Mesodermal cell (in vitro differentiated cells): Measurements from ENCODE around the gene PRKCD.

Experiments
- H3K27ac ChIP-seq: 2 replicates; pipeline ENCODE4 v1.7.0; 2013; ENCODE audit warnings: mild to moderate bottlenecking, low read depth, low read length, moderate library complexity; ENCODE audit not compliant: severe bottlenecking
- H3K36me3 ChIP-seq: 2 replicates; pipeline ENCODE4 v1.7.1; 2013; ENCODE audit warnings: mild to moderate bottlenecking, low read length, moderate library complexity; ENCODE audit not compliant: control insufficient read depth, insufficient read depth
- H3K4me1 ChIP-seq: one replicate; pipeline ENCODE4 v1.7.1; 2013; ENCODE audit warnings: mild to moderate bottlenecking, low read length; ENCODE audit not compliant: insufficient read depth, control insufficient read depth, poor library complexity, severe bottlenecking
- H3K4me3 ChIP-seq: 2 replicates; pipeline ENCODE4 v1.7.0; 2013; ENCODE audit warnings: low read length, control low read depth, mild to moderate bottlenecking; ENCODE audit not compliant: insufficient read depth, poor library complexity, severe bottlenecking; ENCODE audit errors: extremely low read depth
- H3K9me3 ChIP-seq: 2 replicates; pipeline ENCODE4 v1.7.1; 2013; ENCODE audit warnings: mild to moderate bottlenecking, low read length, moderate library complexity; ENCODE audit not compliant: control insufficient read depth
- WGBS, 2 experiments: methylation state at CpG; one replicate each; pipeline ENCODE4 v1.1.5; 2013; ENCODE audit warnings: missing lambda C conversion rate in 2 of 2; ENCODE audit not compliant: insufficient coverage in 2 of 2; 5-methylcytosine and 5-hydroxymethylcytosine counted together

PRKCD gene

DNA sequence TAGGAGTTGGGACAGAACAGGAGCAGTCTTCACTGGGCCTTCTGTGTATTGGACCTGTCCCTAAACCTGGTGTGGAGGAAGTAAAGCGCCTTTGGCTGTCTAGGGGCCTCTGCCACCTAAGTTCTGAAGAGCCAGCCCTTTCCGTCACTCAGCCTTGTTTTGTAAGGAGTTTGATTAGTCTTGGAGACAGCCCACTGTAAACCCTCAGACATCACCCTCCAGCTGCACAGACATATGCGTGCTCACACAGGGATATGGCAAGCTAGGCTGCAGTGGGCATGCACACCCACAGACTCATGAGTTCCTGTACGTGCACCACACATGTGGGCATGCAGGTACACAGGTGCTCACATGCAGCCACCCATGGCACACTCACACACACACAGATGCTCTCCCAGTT lies 5.2 kb downstream of the PRKCD start:
- Histone ChIP-seq H3K36me3 (no peaks in the 10 kb centered on the region), H3K9me3 (no peaks in the 10 kb centered on the region), H3K27ac (no peak overlapping the region), H3K4me1 (peaks cover 27% of the 10 kb centered on the region), H3K4me3 (no peak overlapping the region)
- WGBS, 2 experiments, result 97 to 100% methylated on average over 3 to 4 of the region's 4 CpGs

DNA sequence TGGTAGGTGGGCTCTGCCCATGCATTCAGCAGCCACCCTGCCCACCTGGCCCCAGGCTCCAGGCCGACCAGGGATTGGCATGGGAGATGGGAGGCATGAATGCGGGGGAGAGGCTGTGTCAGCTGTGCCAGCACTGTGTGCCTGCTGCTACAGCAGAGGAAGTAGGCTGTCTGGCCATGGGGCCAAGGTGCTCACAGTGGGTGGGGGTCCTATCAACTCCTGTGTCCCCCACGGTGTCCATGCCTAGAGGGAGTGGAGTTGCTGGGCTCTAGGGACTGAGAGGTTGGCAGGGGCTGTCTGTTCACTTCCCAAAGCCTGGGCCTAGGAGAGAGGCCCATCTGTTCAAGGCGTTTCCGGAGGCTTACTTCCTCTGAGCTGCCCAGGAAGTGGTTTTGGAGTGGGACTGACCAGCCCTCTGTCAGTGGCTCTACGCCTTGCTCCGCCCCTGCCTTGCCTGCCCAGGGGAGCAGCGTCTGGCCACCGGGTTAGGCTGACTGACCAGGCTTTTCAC lies 5.8 kb downstream of the PRKCD start:
- Histone ChIP-seq H3K4me1 (peaks cover 33% of the 10 kb centered on the region), H3K36me3 (no peaks in the 10 kb centered on the region), H3K27ac (no peak overlapping the region), H3K9me3 (no peaks in the 10 kb centered on the region), H3K4me3 (no peak overlapping the region)
- 58 to 71% methylated on average over 6 to 9 of the region's 9 CpGs for WGBS, 2 experiments

DNA sequence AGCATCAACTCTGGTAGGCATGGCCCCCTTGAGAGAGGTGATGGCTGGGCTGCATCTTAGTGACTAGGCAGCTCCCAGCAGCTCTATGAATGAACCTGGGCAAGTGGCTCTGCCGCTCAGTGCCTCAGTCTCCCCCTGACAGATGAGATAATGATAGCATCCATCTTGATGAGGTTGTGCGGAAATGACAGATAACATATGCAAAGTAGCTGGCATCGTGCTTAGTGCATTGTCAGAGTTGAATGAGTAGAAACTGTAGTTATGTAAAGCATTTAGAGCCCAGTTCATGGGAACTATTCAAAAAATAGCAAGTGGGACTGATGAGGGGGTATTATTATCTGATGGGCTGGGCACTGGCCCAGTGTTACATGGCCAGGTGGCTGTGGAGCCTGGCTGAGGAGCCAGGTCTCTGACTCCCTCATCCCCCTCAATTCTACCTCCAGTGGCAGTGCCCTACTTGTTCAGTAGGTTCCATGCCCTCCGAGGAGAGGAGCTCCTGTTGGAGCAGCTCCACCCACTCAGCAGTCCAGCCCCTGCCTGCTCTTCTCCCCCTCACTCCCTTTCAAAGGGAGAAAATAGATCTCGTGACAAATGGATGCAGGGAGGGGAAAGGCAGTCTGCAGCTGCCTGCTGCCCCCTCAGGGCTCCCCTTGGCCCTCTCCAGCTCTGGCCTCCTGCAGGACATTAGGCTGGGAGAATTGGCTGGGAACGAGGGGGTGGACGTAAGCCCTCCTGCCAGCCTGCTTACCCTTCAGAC lies 6.6 kb downstream of the PRKCD start:
- peaks cover 29% of the 10 kb centered on the region for H3K4me1 ChIP-seq
- H3K27ac ChIP-seq, result no peak overlapping the region
- no peaks in the 10 kb centered on the region for H3K9me3 ChIP-seq
- WGBS, 2 experiments, result 56 to 73% methylated on average over 4 of the region's 7 CpGs
- H3K36me3 ChIP-seq, result no peaks in the 10 kb centered on the region
- no peak overlapping the region for H3K4me3 ChIP-seq

DNA sequence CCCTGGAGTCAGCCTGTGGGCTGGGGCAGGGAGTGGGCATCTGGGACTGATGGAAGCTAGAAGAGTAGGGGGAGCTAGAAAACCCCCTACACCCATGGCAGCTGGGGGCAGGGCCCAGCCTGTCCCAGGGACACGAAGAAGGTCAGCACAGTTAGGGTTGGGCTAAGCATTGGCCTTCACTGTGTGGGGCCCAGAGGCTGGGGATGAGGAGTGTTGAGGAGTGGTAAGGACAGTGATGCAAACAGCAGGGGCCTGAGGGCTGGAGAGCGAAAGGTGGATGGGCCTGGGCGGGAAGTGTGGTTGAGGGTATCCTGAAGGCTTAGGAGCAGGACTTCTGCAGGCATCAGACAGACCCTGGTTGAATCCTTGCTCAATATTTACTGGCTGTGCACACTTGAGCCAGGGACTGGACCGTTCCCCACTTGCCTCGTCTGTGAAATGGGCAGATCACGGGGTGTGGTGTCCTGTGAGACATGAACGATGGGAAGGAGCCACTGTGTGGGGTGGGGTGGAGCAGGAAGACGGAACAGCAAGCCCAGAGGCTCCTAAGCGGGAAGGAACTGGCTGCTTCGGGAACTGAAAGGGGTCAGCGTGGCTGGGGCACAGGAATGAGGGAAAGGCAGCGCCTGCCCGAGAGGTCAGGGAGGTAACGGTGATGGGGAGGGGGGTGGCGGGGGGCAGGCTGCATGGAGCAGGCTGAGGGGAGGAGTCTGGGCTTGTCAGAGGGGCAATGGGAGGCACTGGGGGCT lies 7.3 kb downstream of the PRKCD start:
- WGBS, 2 experiments, result 82% methylated on average over 14 of the region's 15 CpGs
- Histone ChIP-seq H3K9me3 (no peaks in the 10 kb centered on the region), H3K4me1 (peaks cover 24% of the 10 kb centered on the region), H3K27ac (no peak overlapping the region), H3K4me3 (no peak overlapping the region), H3K36me3 (no peaks in the 10 kb centered on the region)

DNA sequence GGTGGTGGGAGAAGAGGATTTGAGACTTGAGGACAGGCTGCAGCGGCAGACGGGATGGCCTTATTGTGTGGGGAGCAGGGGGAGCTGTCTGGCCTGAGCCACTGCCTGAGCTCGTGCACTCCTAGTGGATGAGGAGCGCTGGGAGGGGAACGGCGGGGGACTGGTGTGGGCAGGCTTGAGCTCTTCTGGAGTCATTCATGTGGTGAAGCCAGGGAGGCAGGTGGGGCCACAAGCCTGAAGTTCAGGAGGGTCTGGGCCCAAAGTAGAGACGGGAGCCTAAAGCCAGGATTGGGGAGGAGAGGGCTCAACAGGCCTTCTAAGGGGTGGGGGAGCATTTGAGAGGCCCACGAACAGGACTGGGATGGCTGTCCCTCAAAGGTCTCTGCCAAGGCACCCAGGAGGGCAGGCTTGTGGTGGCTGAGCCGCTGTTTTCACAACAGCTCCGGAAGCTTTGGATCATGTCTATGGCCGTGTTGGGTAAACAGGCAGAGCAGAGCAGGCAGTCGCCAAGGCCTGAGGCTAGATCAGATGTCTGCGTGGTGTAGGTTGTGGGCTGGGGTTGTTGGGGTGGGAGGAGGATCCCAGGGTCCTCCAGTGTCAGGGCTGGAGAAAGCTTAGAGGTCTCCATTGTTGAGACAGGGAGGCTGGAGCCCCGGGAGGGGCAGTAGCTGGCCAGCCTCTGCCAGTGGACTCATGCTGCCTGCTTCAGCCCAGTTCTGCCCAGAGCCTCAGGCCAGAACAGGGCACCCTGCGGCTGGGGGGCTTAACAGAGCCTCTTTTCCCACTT lies 8.2 kb downstream of the PRKCD start:
- peaks cover 18% of the 10 kb centered on the region for H3K4me1 ChIP-seq
- no peaks in the 10 kb centered on the region for H3K9me3 ChIP-seq
- H3K36me3 ChIP-seq, result peaks cover 5% of the 10 kb centered on the region
- peak overlapping the region; percentile 49 for H3K27ac ChIP-seq
- WGBS, 2 experiments, result 79 to 91% methylated on average over 6 to 15 of the region's 15 CpGs
- H3K4me3 ChIP-seq, result no peak overlapping the region

DNA sequence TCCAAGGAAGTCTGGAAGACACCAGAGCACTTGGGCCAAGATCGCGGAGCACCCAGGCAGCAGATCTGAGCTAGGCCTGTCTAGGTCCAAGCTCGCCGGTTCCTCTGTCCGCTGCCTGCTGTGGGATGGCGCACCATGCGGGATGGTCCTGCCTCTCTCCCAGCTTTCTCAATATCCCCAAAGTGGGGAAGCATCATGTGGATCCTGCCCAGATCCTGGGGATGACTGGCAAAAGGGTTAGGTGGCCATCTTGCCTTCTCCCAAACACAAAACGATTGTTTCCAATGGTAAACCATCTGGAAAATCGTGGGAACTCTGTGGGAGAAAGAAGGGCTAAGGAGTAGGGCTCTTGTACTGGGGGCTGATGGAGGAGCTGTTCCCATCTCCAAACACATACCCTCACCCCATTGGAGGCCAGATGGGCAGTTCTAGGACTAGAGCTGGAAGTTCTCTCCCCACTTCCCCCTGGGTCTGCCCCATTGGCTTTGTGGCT lies 8.9 kb downstream of the PRKCD start:
- peaks cover 18% of the 10 kb centered on the region for H3K4me1 ChIP-seq
- peaks cover 11% of the 10 kb centered on the region for H3K36me3 ChIP-seq
- H3K4me3 ChIP-seq, result no peak overlapping the region
- WGBS, 2 experiments, result 97 to 100% methylated on average over 7 of the region's 9 CpGs
- H3K9me3 ChIP-seq, result no peaks in the 10 kb centered on the region
- no peak overlapping the region for H3K27ac ChIP-seq

DNA sequence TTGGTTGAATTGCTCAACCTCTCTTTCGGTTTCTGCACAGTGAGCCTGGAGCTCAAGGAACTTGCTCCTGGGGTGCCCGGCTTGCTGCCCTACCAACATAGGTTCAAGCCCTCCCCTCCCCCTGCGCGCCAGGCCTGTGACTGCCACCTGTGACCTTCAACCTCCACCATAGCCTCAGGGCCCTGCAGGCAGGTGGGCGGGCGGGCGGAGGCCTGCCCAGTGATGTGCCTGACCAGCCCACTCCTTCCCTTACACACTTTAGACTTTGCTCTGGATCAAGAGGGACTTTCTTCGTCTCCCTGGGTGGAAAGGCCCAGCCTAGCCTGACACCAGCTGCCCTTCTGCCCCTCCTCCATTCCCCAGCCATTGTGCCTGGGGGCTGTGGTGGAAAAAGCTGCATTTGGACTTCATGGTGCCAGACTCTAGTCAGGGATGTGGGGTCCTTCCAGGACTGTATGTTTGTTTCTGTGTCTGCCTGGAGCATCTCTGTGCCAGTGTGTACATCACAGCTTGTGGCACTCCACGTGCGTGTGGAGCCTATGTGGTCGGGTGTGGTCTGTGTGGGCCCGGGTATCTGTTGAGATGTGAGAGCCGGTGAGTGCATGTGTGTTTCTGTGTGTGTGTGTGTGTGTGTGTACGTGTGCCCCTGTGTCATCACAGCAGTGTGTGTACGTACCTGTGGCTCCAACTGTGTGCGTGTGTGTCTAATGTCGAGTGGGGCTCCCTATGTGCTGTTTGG lies 9.5 kb downstream of the PRKCD start:
- Histone ChIP-seq H3K27ac (no peak overlapping the region), H3K36me3 (peaks cover 11% of the 10 kb centered on the region), H3K4me1 (peaks cover 18% of the 10 kb centered on the region), H3K9me3 (no peaks in the 10 kb centered on the region), H3K4me3 (no peak overlapping the region)
- 85 to 94% methylated on average over 15 to 17 of the region's 17 CpGs for WGBS, 2 experiments

DNA sequence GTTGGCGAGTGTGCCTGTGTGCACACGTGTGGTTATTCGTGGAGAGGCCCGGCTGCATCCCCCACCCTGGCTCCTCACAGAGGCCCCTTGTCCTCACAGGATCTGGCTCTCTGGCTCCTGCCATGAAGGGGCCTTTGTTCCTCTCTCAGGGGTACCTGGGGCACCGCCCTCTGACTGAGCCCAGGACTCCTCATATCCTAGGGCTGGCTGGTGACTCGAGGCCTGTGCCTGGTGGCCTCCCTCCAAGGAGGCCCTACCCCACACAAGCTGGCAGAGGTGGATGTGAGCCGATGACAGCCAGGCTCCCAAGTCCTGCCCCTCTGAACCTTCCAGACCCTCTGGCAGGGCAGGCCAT lies 10.0 kb downstream of the PRKCD start:
- Histone ChIP-seq H3K4me1 (peaks cover 18% of the 10 kb centered on the region), H3K4me3 (no peak overlapping the region), H3K27ac (peak overlapping the region; percentile 10), H3K36me3 (peaks cover 11% of the 10 kb centered on the region), H3K9me3 (no peaks in the 10 kb centered on the region)
- 83 to 90% methylated on average over 6 to 7 of the region's 7 CpGs for WGBS, 2 experiments

DNA sequence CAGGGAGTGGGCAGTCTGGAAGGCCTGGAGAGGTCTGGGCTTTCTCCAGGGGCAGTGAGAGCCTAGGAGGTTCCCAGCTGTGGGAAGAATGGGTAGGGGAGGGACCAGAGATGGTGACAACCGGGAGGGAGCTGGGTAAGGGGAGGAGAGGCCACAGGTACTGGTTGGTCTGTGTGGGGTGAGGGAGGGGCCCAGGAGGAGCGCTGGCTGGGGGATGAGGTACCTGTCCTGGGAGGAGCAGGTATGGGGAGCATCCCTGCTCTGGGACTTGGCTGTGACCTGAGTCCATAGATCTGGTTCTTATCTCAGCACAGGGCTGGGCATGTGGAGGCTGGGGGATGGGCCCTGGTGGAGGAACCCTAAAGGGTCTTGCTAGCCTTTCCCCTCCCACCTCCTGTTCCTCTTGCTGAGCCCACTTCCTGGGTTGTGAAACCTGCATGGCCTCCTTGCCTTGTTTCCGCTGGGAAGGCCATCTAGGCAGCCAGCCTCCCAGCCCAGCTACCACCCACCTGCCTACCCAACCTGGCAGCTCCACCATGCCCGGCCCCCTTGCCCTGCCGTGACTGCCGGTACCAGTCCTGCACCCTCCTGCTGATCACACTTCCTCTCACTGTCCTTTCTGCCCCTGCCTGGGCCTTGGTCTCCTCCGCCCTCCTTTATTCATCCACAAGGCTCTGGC lies 11.0 kb downstream of the PRKCD start:
- 53 to 55% methylated on average over 5 to 7 of the region's 7 CpGs for WGBS, 2 experiments
- peak overlapping the region; percentile 39 for H3K27ac ChIP-seq
- H3K36me3 ChIP-seq, result peaks cover 11% of the 10 kb centered on the region
- no peaks in the 10 kb centered on the region for H3K9me3 ChIP-seq
- H3K4me1 ChIP-seq, result peaks cover 11% of the 10 kb centered on the region
- no peak overlapping the region for H3K4me3 ChIP-seq
